Peyer's patch (tissue), 4 donors: ENCODE measurements around the gene IL18BP. TPM values are rescaled to one million over a fixed set of nuclear protein-coding genes. Genes with fewer than 3 reads are reported as not detected.

ENCODE experiments used
- DNase-seq, 3 donors: peaks; one replicate each; pipeline ENCODE4 v3.0.0-alpha.2; 2017 to 2019
- H3K27ac ChIP-seq, 4 donors: fragments of 200-600 bp; sonication (generic); one replicate each; pipeline ENCODE4 v1.5.1; 2016 to 2019
- H3K27me3 ChIP-seq, 2 donors: fragments of 200-600 bp; sonication (generic); one replicate each; pipeline ENCODE4 v1.5.1; 2019
- H3K36me3 ChIP-seq, 3 donors: fragments of 200-600 bp; sonication (generic); one replicate each; pipeline ENCODE4 v1.5.1; 2016 to 2019
- H3K4me1 ChIP-seq, 4 donors: fragments of 200-600 bp; sonication (generic); one replicate each; pipeline ENCODE4 v1.5.1; 2016 to 2019
- H3K4me3 ChIP-seq, 4 donors: fragments of 200-600 bp; sonication (generic); 1 replicate in 3 of 4; 2 replicates in 1 of 4; pipeline ENCODE4 v1.5.1; 2016 to 2019; ENCODE audit warnings: mild to moderate bottlenecking in 1 of 4
- H3K9me3 ChIP-seq, 4 donors: fragments of 200-600 bp; sonication (generic); one replicate each; pipeline ENCODE4 v1.5.1; 2016 to 2019; ENCODE audit warnings: mild to moderate bottlenecking in 1 of 4
- POLR2A ChIP-seq, 2 donors: fragments of 450-650 bp; IDR thresholded peaks; one replicate each; pipeline ENCODE4 v1.5.1; 2017; ENCODE audit warnings: antibody characterized with exemption in 2 of 2, mild to moderate bottlenecking in 2 of 2, moderate library complexity in 2 of 2
- total RNA-seq, 4 donors: library from RNA; depleted of rRNA; stranded (reverse); fragments of >200 nt; gene quantifications; one replicate each; pipeline ENCODE4 v1.1.0, GENCODE V29; 2016
- TF ChIP-seq, protein P1 (sequence below), 6 experiments: fragments of 450-650 bp in 4 of 6; fragments of 200-600 bp in 2 of 6; sonication (generic) in 1 of 6; IDR thresholded peaks; one replicate each; pipeline ENCODE4 v1.5.1; 2017 to 2019; ENCODE audit warnings: antibody characterized with exemption in 6 of 6, mild to moderate bottlenecking in 3 of 6, moderate library complexity in 1 of 6

Gene IL18BP
- total RNA-seq, 4 donors from 2014 or later = 16.1 to 45.4 (median 28.2) TPM

GRCh38 chr11:72018171-72018570, 19.5 kb downstream of the IL18BP start:
- peaks cover 0 to 100% (median 3%) of the 10 kb centered on the region in 3 donors for H3K36me3 ChIP-seq
- H3K9me3 ChIP-seq = no peaks in the 10 kb centered on the region
- H3K4me3 ChIP-seq = no peak overlapping the region
- H3K27ac ChIP-seq = no peak overlapping the region
- no peaks in the 10 kb centered on the region for H3K27me3 ChIP-seq
- TF ChIP-seq, protein P1, sequence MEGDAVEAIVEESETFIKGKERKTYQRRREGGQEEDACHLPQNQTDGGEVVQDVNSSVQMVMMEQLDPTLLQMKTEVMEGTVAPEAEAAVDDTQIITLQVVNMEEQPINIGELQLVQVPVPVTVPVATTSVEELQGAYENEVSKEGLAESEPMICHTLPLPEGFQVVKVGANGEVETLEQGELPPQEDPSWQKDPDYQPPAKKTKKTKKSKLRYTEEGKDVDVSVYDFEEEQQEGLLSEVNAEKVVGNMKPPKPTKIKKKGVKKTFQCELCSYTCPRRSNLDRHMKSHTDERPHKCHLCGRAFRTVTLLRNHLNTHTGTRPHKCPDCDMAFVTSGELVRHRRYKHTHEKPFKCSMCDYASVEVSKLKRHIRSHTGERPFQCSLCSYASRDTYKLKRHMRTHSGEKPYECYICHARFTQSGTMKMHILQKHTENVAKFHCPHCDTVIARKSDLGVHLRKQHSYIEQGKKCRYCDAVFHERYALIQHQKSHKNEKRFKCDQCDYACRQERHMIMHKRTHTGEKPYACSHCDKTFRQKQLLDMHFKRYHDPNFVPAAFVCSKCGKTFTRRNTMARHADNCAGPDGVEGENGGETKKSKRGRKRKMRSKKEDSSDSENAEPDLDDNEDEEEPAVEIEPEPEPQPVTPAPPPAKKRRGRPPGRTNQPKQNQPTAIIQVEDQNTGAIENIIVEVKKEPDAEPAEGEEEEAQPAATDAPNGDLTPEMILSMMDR (IDR thresholded peaks at IDR 0.05) = no peak
- TF ChIP-seq POLR2A (IDR thresholded peaks at IDR 0.05) = no peak
- peaks cover 0 to 13% (median 0%) of the 10 kb centered on the region in 4 donors for H3K4me1 ChIP-seq
- no peak for DNase-seq

DNA sequence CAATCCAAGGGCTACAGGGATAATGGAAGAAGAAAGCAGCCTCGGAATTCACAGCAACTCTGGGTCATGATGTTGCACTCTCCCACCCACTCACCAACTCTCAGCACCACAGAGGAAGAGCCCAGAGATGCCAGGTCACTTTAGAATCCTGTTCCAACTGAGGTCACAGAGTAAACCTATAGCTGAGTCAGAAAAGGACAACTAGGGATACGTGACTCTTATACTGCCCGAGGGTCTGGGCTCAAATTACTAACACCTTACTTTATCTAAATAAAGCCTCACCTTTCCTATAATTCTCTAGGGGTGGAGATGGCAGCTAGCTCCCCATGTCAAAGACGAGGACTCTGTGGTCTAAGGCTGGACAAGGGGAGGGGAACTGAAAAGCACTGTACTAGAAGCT, 24.6 kb downstream of the IL18BP start:
- H3K36me3 ChIP-seq = peaks cover 0 to 94% (median 3%) of the 10 kb centered on the region in 3 donors
- H3K9me3 ChIP-seq = no peaks in the 10 kb centered on the region
- H3K4me1 ChIP-seq = peaks cover 0 to 43% (median 0%) of the 10 kb centered on the region in 4 donors
- DNase-seq = no peak
- H3K27me3 ChIP-seq = no peaks in the 10 kb centered on the region
- TF ChIP-seq, protein P1 (IDR thresholded peaks at IDR 0.05) = no peak
- TF ChIP-seq POLR2A (IDR thresholded peaks at IDR 0.05) = no peak
- H3K27ac ChIP-seq = no peak overlapping the region
- H3K4me3 ChIP-seq = no peak overlapping the region

DNA sequence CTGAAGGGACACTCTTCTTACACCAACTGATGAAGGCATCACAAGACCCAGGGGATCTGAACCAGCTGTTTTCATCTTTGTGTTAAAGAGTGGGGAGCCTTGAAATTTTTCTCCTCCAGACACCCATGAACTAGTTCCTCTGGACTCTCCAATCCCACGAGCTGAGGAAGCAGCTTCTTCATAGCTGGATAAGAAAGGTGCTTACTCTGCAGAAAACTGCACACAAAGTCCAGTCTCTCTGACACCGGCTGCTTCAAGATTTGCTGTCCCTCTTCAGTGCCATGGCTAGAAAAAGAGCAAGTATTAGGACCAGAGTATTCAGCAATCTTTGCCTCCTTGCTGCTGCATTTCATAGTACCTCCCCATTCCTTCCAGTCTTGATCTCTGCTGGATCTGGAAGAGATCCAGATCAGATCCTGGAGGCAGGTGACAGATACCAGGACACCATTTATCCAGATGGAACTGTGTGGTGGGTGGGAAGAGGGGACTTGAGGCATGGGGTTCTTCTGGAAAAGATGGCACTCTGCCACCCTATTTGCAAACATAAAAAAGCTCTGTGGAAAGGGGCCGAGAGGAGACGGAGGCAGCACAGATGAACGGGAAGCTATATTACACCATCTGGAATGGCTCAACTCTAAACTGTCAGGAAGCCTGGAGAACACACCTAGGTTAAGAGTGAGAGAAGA, 25.5 kb downstream of the IL18BP start:
- H3K9me3 ChIP-seq = no peaks in the 10 kb centered on the region
- no peak for DNase-seq
- TF ChIP-seq, protein P1 (IDR thresholded peaks at IDR 0.05) = no peak
- TF ChIP-seq POLR2A (IDR thresholded peaks at IDR 0.05) = no peak
- H3K4me1 ChIP-seq = peaks cover 0 to 51% (median 0%) of the 10 kb centered on the region in 4 donors
- H3K27me3 ChIP-seq = no peaks in the 10 kb centered on the region
- peaks cover 0 to 94% (median 3%) of the 10 kb centered on the region in 3 donors for H3K36me3 ChIP-seq
- no peak overlapping the region for H3K4me3 ChIP-seq
- no peak overlapping the region for H3K27ac ChIP-seq

GRCh38 chr11:72026090-72026489, 27.4 kb downstream of the IL18BP start:
- no peak overlapping the region for H3K27ac ChIP-seq
- no peaks in the 10 kb centered on the region for H3K9me3 ChIP-seq
- TF ChIP-seq POLR2A (IDR thresholded peaks at IDR 0.05) = no peak
- TF ChIP-seq, protein P1 (IDR thresholded peaks at IDR 0.05) = peak in 1 of 6 experiments; percentile 2
- no peak overlapping the region for H3K4me3 ChIP-seq
- H3K4me1 ChIP-seq = peaks cover 0 to 64% (median 0%) of the 10 kb centered on the region in 4 donors
- DNase-seq = no peak
- H3K36me3 ChIP-seq = peaks cover 0 to 88% (median 0%) of the 10 kb centered on the region in 3 donors
- H3K27me3 ChIP-seq = no peaks in the 10 kb centered on the region

DNA sequence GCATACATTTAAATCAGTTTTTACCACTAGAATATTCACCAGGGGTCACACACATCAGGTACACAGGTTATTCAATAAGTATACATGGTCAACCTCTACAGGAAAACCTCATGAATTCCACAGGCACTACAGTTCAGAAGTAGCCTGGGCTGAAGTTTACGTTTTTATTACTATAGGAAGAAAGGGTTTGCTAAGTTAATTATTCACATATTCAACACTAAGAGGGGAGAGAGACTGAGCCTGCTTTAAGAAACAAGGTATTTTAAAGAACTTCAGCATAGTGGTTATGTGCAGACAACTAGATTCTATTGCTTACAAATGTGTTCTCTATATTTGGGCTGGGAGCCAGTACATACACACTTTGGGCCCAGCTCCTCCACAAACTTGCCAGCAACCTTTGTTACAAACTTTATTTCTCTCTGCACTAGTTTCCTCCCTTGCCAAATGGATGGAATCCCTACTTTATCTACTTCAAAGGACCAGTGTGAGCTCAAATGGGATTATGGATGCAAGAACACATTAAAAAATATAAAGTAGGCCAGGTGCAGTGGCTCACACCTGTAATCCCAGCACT, 31.9 kb downstream of the IL18BP start:
- Histone ChIP-seq H3K4me3 (no peak overlapping the region), H3K36me3 (peaks cover 0 to 91% (median 0%) of the 10 kb centered on the region in 3 donors), H3K27me3 (no peaks in the 10 kb centered on the region), H3K9me3 (no peaks in the 10 kb centered on the region), H3K4me1 (peaks cover 0 to 65% (median 0%) of the 10 kb centered on the region in 4 donors), H3K27ac (no peak overlapping the region)
- no peak for DNase-seq
- TF ChIP-seq, protein P1 (IDR thresholded peaks at IDR 0.05) = no peak
